Activated CD8-positive, alpha-beta T cell treated with anti-CD3 and anti-CD28 coated beads for 36 hours (primary cell): ENCODE data around the gene IRF7. TPM values are rescaled to one million over a fixed set of nuclear protein-coding genes. Genes with fewer than 3 reads are reported as not detected.

Experiments used
- ATAC-seq: fragments of 200-7000 bp; cut with Tn5 transposase; one replicate; pipeline ENCODE4 v1.10.0; 2021; ENCODE audit warnings: mild to moderate bottlenecking, moderate library complexity
- CTCF ChIA-PET: fragments of 350-600 bp; sonication (Branson Sonifier 250); formaldehyde crosslinking; loops from one replicate; lab custom pipeline; 2021; ENCODE audit warnings: antibody characterized with exemption; lab: Charles Lee
- POLR2A ChIA-PET: fragments of 350-600 bp; sonication (Branson Sonifier 250); formaldehyde crosslinking; loops from one replicate; lab custom pipeline; 2021; ENCODE audit warnings: antibody characterized with exemption; lab: Charles Lee
- DNase-seq: peaks from one replicate; pipeline ENCODE4 v3.0.0-alpha.2; 2020
- H3K27ac Mint-ChIP-seq: one replicate; pipeline ENCODE4 v1.8.0; 2021; ENCODE audit warnings: mild to moderate bottlenecking, mixed read lengths
- H3K27me3 Mint-ChIP-seq: one replicate; pipeline ENCODE4 v1.8.0; 2021; ENCODE audit warnings: mixed read lengths
- H3K36me3 Mint-ChIP-seq: one replicate; pipeline ENCODE4 v1.8.0; 2021; ENCODE audit warnings: low read depth, mixed read lengths
- H3K4me1 Mint-ChIP-seq: one replicate; pipeline ENCODE4 v1.8.0; 2021; ENCODE audit warnings: low read depth, mixed read lengths
- H3K4me3 Mint-ChIP-seq: one replicate; pipeline ENCODE4 v1.8.0; 2021; ENCODE audit warnings: mild to moderate bottlenecking, moderate library complexity, mixed read lengths
- H3K9me3 Mint-ChIP-seq: one replicate; pipeline ENCODE4 v1.8.0; 2021; ENCODE audit warnings: mixed read lengths
- intact Hi-C: fragments of 100-400 bp; cut with micrococcal nuclease; formaldehyde crosslinking; loops from one replicate; pipeline ENCODE4 v1.10.0; 2022
- total RNA-seq, 2 experiments: library from RNA; stranded (reverse); gene quantifications; one replicate each; pipeline ENCODE4 v1.2.3, GENCODE V29; 2021
- TF ChIP-seq, protein P1 (sequence below): fragments of 200-600 bp; IDR thresholded peaks from one replicate; pipeline ENCODE4 v1.8.0; 2022; ENCODE audit warnings: antibody characterized with exemption, mild to moderate bottlenecking

The IRF7 gene
- total RNA-seq, 2 experiments from 2014 or later, result 34.6 to 37.5 TPM

DNA sequence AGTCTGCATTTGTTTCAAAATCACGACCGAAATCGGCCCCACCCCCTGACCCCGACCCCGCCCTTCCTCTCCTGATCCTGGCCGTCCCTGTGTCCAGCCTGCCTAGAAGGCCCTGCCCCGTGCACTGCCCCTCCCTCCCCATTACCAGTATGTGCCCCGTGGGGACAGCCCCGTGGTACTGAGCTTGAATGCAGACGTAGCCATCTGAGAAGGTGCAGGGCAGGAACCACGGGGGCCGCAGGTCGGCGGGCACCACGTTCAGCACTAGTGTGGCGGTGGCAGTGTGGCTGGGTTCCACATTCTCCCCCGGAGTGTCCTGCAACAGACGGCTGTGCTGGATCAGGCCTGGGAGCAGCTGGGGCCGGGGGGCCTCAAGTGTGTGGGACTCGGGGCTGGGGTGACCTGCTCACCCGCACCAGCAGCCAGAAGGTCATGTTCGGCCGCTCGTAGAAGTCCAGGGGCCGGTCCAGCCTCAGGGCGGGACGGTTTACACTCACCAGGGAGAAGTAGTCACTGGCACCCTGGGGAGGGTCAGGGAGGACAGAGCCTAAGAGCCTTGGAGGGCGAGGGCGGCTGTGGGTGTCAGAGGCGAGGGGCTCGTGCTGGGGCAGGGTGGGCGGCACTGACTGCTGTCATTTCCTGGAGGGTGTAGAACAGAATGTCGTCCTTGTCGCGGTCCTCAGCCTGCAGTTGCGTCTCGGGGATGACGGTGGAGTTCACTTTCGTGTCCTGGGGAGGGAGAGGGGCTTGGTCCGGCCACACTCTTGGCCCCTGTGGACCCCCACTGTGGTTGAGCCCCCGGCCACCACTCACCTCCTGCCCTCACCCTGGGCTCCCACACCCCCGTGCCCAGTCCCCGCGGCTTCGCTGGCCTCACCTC is 5.4 kb upstream of the IRF7 start:
- no peak for DNase-seq
- Mint-ChIP-seq H3K27ac (no peak overlapping the region), H3K9me3 (no peaks in the 10 kb centered on the region), H3K4me3 (no peak overlapping the region), H3K4me1 (no peaks in the 10 kb centered on the region), H3K36me3 (peaks cover 2% of the 10 kb centered on the region), H3K27me3 (peaks cover 2% of the 10 kb centered on the region)
- CTCF ChIA-PET, result no interaction called here
- POLR2A ChIA-PET, result no interaction called here
- ATAC-seq, result no peak
- TF ChIP-seq, protein P1, sequence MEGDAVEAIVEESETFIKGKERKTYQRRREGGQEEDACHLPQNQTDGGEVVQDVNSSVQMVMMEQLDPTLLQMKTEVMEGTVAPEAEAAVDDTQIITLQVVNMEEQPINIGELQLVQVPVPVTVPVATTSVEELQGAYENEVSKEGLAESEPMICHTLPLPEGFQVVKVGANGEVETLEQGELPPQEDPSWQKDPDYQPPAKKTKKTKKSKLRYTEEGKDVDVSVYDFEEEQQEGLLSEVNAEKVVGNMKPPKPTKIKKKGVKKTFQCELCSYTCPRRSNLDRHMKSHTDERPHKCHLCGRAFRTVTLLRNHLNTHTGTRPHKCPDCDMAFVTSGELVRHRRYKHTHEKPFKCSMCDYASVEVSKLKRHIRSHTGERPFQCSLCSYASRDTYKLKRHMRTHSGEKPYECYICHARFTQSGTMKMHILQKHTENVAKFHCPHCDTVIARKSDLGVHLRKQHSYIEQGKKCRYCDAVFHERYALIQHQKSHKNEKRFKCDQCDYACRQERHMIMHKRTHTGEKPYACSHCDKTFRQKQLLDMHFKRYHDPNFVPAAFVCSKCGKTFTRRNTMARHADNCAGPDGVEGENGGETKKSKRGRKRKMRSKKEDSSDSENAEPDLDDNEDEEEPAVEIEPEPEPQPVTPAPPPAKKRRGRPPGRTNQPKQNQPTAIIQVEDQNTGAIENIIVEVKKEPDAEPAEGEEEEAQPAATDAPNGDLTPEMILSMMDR, result no peak
- intact Hi-C loops, result no loop called here

DNA sequence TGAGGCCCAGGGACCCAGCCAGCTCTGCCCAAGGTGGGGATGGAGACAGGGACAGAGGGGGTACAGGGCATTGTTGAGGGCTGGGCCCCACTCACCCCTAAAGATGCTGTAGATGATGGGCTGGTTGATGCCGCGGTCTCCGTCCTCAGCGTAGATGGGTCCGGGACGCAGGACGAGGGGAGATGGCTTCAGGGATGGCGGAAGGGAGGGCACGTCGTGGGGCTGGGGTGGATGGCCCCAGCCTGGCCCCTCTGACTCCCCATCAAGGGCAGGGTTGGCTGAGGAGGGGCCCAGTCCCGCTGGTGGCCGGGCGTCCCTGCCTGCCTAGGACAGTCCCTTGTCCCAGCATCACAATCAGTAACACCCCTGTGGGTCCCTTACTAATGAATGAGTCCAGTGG is 4.5 kb upstream of the IRF7 start:
- Mint-ChIP-seq H3K36me3 (peaks cover 2% of the 10 kb centered on the region), H3K27me3 (no peaks in the 10 kb centered on the region), H3K4me1 (peaks cover 2% of the 10 kb centered on the region), H3K4me3 (no peak overlapping the region), H3K27ac (no peak overlapping the region), H3K9me3 (no peaks in the 10 kb centered on the region)
- CTCF ChIA-PET, result no interaction called here
- intact Hi-C loops, result no loop called here
- POLR2A ChIA-PET, result no interaction called here
- ATAC-seq, result no peak
- TF ChIP-seq, protein P1, result no peak
- DNase-seq, result no peak

DNA sequence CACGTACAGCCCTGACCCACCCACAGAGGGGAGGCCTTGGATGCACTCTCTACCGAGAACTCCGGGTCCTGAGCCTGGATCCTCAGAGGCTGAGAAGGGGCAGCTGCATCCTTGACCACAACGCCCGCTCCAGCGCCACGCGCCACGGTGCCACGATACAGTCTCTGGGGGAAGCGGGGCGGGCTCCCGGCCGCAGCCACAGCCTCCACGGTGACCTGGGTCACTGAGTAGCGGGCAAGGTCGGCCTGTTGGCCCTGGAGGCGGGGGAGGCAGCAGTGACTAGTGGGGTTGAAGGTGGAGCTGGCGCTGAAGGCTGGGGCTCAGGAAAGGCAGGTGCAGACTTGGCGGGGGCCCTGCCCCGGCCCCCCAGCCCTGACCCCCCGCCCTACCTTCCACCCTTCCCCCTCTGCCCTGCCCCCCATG is 3.9 kb upstream of the IRF7 start:
- no peak for DNase-seq
- CTCF ChIA-PET, result no interaction called here
- TF ChIP-seq, protein P1, result no peak
- no peaks in the 10 kb centered on the region for H3K27me3 Mint-ChIP-seq
- H3K4me3 Mint-ChIP-seq, result no peak overlapping the region
- H3K36me3 Mint-ChIP-seq, result peaks cover 2% of the 10 kb centered on the region
- intact Hi-C loops, result no loop called here
- no peaks in the 10 kb centered on the region for H3K9me3 Mint-ChIP-seq
- no peak overlapping the region for H3K27ac Mint-ChIP-seq
- ATAC-seq, result no peak
- POLR2A ChIA-PET, result no interaction called here
- H3K4me1 Mint-ChIP-seq, result peaks cover 3% of the 10 kb centered on the region

DNA sequence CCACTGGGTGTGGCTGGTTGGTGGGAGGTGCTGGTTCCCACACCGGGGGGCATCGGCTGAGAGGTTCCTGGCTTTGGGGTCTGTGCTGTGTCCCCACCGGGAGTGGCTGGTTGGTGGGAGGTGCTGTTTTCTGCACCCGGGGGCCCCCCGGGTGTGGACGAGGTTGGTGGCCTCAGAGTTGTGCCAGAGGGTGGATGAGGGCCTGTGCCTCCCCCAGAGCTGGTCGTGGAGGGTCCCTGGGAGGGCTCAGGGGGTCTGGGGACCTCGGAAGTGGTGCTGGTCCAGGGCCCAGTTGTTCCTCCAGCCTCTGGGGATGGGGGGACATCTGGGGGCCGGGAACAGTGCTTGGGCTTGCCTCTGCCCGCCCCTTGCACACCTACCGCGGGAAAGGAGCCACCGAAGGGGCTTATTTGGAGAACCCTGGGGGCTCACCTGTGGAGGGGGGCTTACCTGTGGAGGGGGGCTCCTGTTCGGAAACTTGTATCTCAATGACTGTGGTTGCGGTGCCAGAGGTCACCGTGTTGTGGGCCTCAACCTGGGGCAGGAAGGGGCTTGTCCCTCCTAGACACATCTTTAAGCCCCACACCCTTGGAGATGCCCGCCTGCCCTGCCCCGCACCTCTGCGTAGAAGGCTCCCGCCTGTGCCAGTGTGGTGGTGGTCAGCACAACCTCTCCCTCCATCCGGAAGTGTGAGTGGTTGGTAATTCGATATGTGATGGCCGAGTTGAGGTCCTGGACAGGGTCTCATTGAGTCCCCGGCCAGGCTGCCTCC is 3.3 kb upstream of the IRF7 start:
- CTCF ChIA-PET, result no interaction called here
- Mint-ChIP-seq H3K4me3 (no peak overlapping the region), H3K27me3 (no peaks in the 10 kb centered on the region), H3K9me3 (no peaks in the 10 kb centered on the region), H3K27ac (no peak overlapping the region), H3K36me3 (peaks cover 6% of the 10 kb centered on the region), H3K4me1 (peaks cover 9% of the 10 kb centered on the region)
- TF ChIP-seq, protein P1, result no peak
- POLR2A ChIA-PET, result no interaction called here
- intact Hi-C loops, result no loop called here
- no peak for ATAC-seq
- DNase-seq, result no peak
